ENCODE results near the gene PPEF2. TPM values are rescaled to one million over a fixed set of nuclear protein-coding genes. Genes with fewer than 3 reads are reported as not detected.

The PPEF2 gene
- polyA plus RNA-seq, 2 of the 4 experiments (the other 2 are of a cell fraction) = 0.03 TPM; not detected in 1

GRCh38 chr4:75834095-75834771 lies 68.0 kb downstream of the PPEF2 start (continued):
- TF ChIP-seq POLR2AphosphoS2 (conservative IDR thresholded peaks at IDR 0.05; ENCODE audit: low read length) (no peak), CHD4 (IDR thresholded peaks at IDR 0.05; ENCODE audit: borderline replicate concordance) (no peak), HES2 (IDR thresholded peaks at IDR 0.05) (no peak), CHD2 (IDR thresholded peaks at IDR 0.05; ENCODE audit: low read length, partially characterized antibody) (no peak), FOSL2 (IDR thresholded peaks at IDR 0.05) (no peak), FOSL2 (CRISPR knock-in tag; IDR thresholded peaks at IDR 0.05) (no peak), HEYL (CRISPR knock-in tag; IDR thresholded peaks at IDR 0.05) (peak; percentile 91), SMC3 (IDR thresholded peaks at IDR 0.05) (no peak), E2F6 (IDR thresholded peaks at IDR 0.05; ENCODE audit: borderline replicate concordance, low read depth) (no peak), FOSB (CRISPR knock-in tag; IDR thresholded peaks at IDR 0.05) (no peak), EP300 (IDR thresholded peaks at IDR 0.05) (no peak)

- FAIRE-seq (no peak), DNase-seq (ENCODE audit: low read depth in 1 of 2, low spot score in 1 of 2) (no peak), ATAC-seq (no peak)
- ChIA-PET POLR2A (no interaction called here), CTCF (no interaction called here)
- 98% methylated on average over 2 of the region's 2 CpGs for WGBS (ENCODE audit: missing lambda C conversion rate)
- Histone ChIP-seq H3K27ac (peak overlapping the region in 1 of 2 experiments; percentile 41; a peak in 1 of 6 replicates), H3K4me3 (no peak overlapping the region), H3K9me3 (no peaks in the 10 kb centered on the region; the same call in 2 of the 3 replicates), H3K4me1 (peaks cover 20% of the 10 kb centered on the region), H3K4me2 (no peak overlapping the region)
- TF ChIP-seq CHD2 (IDR thresholded peaks at IDR 0.05; ENCODE audit: low read length, partially characterized antibody) (no peak), ELK1 (IDR thresholded peaks at IDR 0.05; ENCODE audit: low read depth, low read length) (no peak)
Observed at GRCh38 chr4:75831856-75832405, 70.3 kb downstream of the PPEF2 start.

- POLR2A ChIA-PET = no interaction called here
- no peak overlapping the region for H3K27ac ChIP-seq
- H3K9me3 ChIP-seq = no peaks in the 10 kb centered on the region; the same call in 2 of the 3 replicates
- WGBS (ENCODE audit: missing lambda C conversion rate) = 61% methylated on average over 1 of the region's 1 CpG
- no peak overlapping the region for H3K4me3 ChIP-seq
- DNase-seq (ENCODE audit: low read depth in 1 of 2, low spot score in 1 of 2) (no peak), ATAC-seq (no peak), FAIRE-seq (no peak)
- CTCF ChIA-PET = no interaction called here
- TF ChIP-seq ZSCAN20 (CRISPR knock-in tag; IDR thresholded peaks at IDR 0.05) = no peak
- TF ChIP-seq ZFP36 (IDR thresholded peaks at IDR 0.05; ENCODE audit: borderline replicate concordance, partially characterized antibody) = no peak
- TF ChIP-seq POLR2A (IDR thresholded peaks at IDR 0.05; ENCODE audit: low read length) = no peak
- TF ChIP-seq ZC3H11A (IDR thresholded peaks at IDR 0.05) = no peak
- no peak for TF ChIP-seq TP53 (CRISPR knock-in tag; IDR thresholded peaks at IDR 0.05)
- no peak for TF ChIP-seq PBX3 (IDR thresholded peaks at IDR 0.05)
- TF ChIP-seq EHMT2 (IDR thresholded peaks at IDR 0.05; ENCODE audit: low read depth) = no peak
- TF ChIP-seq PHF8 (IDR thresholded peaks at IDR 0.05; ENCODE audit: borderline replicate concordance, low read depth) = no peak
- TF ChIP-seq SMC3 (IDR thresholded peaks at IDR 0.05) = no peak
- TF ChIP-seq CBX2 (IDR thresholded peaks at IDR 0.05; ENCODE audit: borderline replicate concordance, low read depth) = no peak
- no peak for TF ChIP-seq KDM5A (IDR thresholded peaks at IDR 0.05)
- H3K4me1 ChIP-seq = peaks cover 20% of the 10 kb centered on the region
- no peak overlapping the region for H3K4me2 ChIP-seq
Observed at GRCh38 chr4:75830906-75831305, 71.3 kb downstream of the PPEF2 start.

Data from A549 (cell line).